Peyer's patch (tissue), 4 donors: ENCODE measurements around the gene SLC16A12.

ENCODE experiments used
- CTCF ChIP-seq, 6 experiments: fragments of 450-650 bp in 4 of 6; fragments of 200-600 bp in 2 of 6; sonication (generic) in 1 of 6; IDR thresholded peaks; one replicate each; pipeline ENCODE4 v1.5.1; 2017 to 2019; ENCODE audit warnings: antibody characterized with exemption in 6 of 6, mild to moderate bottlenecking in 3 of 6, moderate library complexity in 1 of 6
- POLR2A ChIP-seq, 2 donors: fragments of 450-650 bp; IDR thresholded peaks; one replicate each; pipeline ENCODE4 v1.5.1; 2017; ENCODE audit warnings: antibody characterized with exemption in 2 of 2, mild to moderate bottlenecking in 2 of 2, moderate library complexity in 2 of 2

- no peak for TF ChIP-seq CTCF (IDR thresholded peaks at IDR 0.05)
- TF ChIP-seq POLR2A (IDR thresholded peaks at IDR 0.05): no peak
Measured at GRCh38 chr10:89494575-89494974, 40.8 kb downstream of the SLC16A12 start.
